Measurements from ENCODE around the gene CDK3. TPM values are rescaled to one million over a fixed set of nuclear protein-coding genes. Genes with fewer than 3 reads are reported as not detected.

Gene CDK3
- total and polyA plus RNA-seq, 2 of the 4 experiments (the other 2 are of a cell fraction): 0.72 to 8.8 TPM

- ChIA-PET CTCF (no interaction called here), POLR2A (ENCODE audit: unreplicated experiment) (interaction anchor here (0.6 kb wide), 1 partner anchor 111 kb away, joined by 3 read pairs; no protein-coding TSS in a partner anchor)
- BruUV-seq (replicated peaks): no TSS peak
Observed at GRCh38 chr17:75991396-75991795, 9.3 kb upstream of the CDK3 start.

More at GRCh38 chr17:75991396-75991795, 9.3 kb upstream of the CDK3 start:
- no peaks in the 10 kb centered on the region for H3K27me3 ChIP-seq (ENCODE audit: control insufficient read depth, insufficient read depth, low read length)
- H2BK120ac ChIP-seq (ENCODE audit: low read depth, low read length): no peak overlapping the region
- H3K4me1 ChIP-seq (ENCODE audit: control insufficient read depth, insufficient read depth, low read length): no peaks in the 10 kb centered on the region
- ATAC-seq (ENCODE audit: low read depth) (no peak), DNase-seq (no peak)
- no peaks in the 10 kb centered on the region for H4K20me1 ChIP-seq (ENCODE audit: insufficient read depth, low read length)
- H3K4ac ChIP-seq (ENCODE audit: low read depth, low read length): no peak overlapping the region
- H2BK20ac ChIP-seq (ENCODE audit: low read depth, low read length): no peak overlapping the region
- no peak overlapping the region for H2AK9ac ChIP-seq (replicated peaks; ENCODE audit: low read depth, low read length, poor library complexity)
- H3K79me1 ChIP-seq (ENCODE audit: low read depth in 1 of 2, low read length in 2 of 2): peaks cover 0 to 5% of the 10 kb centered on the region in 2 experiments; a peak in 1 of 4 replicates
- no peak overlapping the region for H3K14ac ChIP-seq (replicated peaks; ENCODE audit: low read depth, low read length)
- in situ Hi-C loops (cut with MboI; ENCODE audit: low sequenced_read_pairs): no loop called here
- peaks cover 18% of the 10 kb centered on the region for H3K36me3 ChIP-seq (ENCODE audit: control insufficient read depth, insufficient read depth, low read length)
- no peak overlapping the region for H2AFZ ChIP-seq (replicated peaks; ENCODE audit: low read length, poor library complexity)
- no peak overlapping the region for H2BK5ac ChIP-seq (ENCODE audit: low read depth, low read length, poor library complexity, severe bottlenecking)
- H3K18ac ChIP-seq (ENCODE audit: low read depth, low read length): no peak overlapping the region
- TF ChIP-seq CTCF (conservative IDR thresholded peaks at IDR 0.05; ENCODE audit: low read depth, low read length) (no peak), BHLHE40 (IDR thresholded peaks at IDR 0.05; ENCODE audit: low read depth, low read length) (no peak), MXI1 (IDR thresholded peaks at IDR 0.05; ENCODE audit: borderline replicate concordance, low read depth, low read length) (no peak), NFE2L2 (IDR thresholded peaks at IDR 0.05; ENCODE audit: low read depth, low read length) (no peak), SMC3 (IDR thresholded peaks at IDR 0.05; ENCODE audit: low read depth, low read length) (no peak), RAD21 (IDR thresholded peaks at IDR 0.05; ENCODE audit: low read length) (no peak), MAFK (IDR thresholded peaks at IDR 0.05; ENCODE audit: low read depth, low read length) (no peak), POLR2A (IDR thresholded peaks at IDR 0.05; ENCODE audit: low read depth, low read length) (no peak), FOS (IDR thresholded peaks at IDR 0.05; ENCODE audit: low read depth, low read length) (no peak), ELK1 (IDR thresholded peaks at IDR 0.05; ENCODE audit: borderline replicate concordance, low read depth, low read length) (no peak), CHD1 (IDR thresholded peaks at IDR 0.05; ENCODE audit: low read depth, low read length) (no peak), CEBPB (IDR thresholded peaks at IDR 0.05; ENCODE audit: low read depth, low read length) (no peak), RFX5 (IDR thresholded peaks at IDR 0.05; ENCODE audit: low read depth, low read length) (no peak)
- no peak overlapping the region for H3K4me2 ChIP-seq (ENCODE audit: low read depth, low read length)
- no peak overlapping the region for H4K5ac ChIP-seq (ENCODE audit: low read depth, low read length)
- H3K9ac ChIP-seq (ENCODE audit: low read depth, low read length): no peak overlapping the region
- no peak overlapping the region for H4K8ac ChIP-seq (ENCODE audit: low read depth in 2 of 2, low read length in 2 of 2)
- no peak overlapping the region for H3K27ac ChIP-seq (ENCODE audit: insufficient read depth, low read length)
- no peak overlapping the region for H4K91ac ChIP-seq (ENCODE audit: insufficient read depth, low read depth, low read length)
- no peaks in the 10 kb centered on the region; the same call in 1 of the 2 replicates for H3K9me1 ChIP-seq (ENCODE audit: insufficient read depth, low read length)
- WGBS, 2 experiments (ENCODE audit: extremely low coverage in 2 of 2, insufficient read length in 1 of 2): 84% methylated on average over 7 of the region's 9 CpGs; no CpG with 5 or more reads in 1 of the 2 experiments
- no peak overlapping the region for H3K56ac ChIP-seq (ENCODE audit: extremely low read depth, insufficient read depth, low read length)
- H2AK5ac ChIP-seq (ENCODE audit: low read depth, low read length): no peak overlapping the region
- H3K9me3 ChIP-seq (ENCODE audit: control insufficient read depth, insufficient read depth, low read length): no peaks in the 10 kb centered on the region
- intact Hi-C loops (cut with micrococcal nuclease): no loop called here
- dilution Hi-C loops (cut with HindIII; ENCODE audit: low sequenced_read_pairs, unreplicated experiment): no loop called here
- H2BK15ac ChIP-seq (ENCODE audit: low read depth, low read length): no peak overlapping the region
- no peak overlapping the region for H3K4me3 ChIP-seq (ENCODE audit: insufficient read depth, low read depth, low read length)
- H3K23ac ChIP-seq (ENCODE audit: low read depth, low read length): no peak overlapping the region

Measured in IMR-90 (cell line).